ENCODE data around the gene SLC8B1. TPM values are rescaled to one million over a fixed set of nuclear protein-coding genes. Genes with fewer than 3 reads are reported as not detected.

The SLC8B1 gene
- total RNA-seq, 1 donor from 2014 or later, result 9.0 TPM

GRCh38 chr12:113271466-113271852, 63.5 kb downstream of the SLC8B1 start:
- Histone ChIP-seq H3K36me3 (ENCODE audit: control insufficient read depth, insufficient read depth, low read length) (peaks cover 5% of the 10 kb centered on the region), H3K27me3 (ENCODE audit: control insufficient read depth, insufficient read depth, low read length) (no peaks in the 10 kb centered on the region), H3K4me3 (ENCODE audit: low read depth, low read length) (no peak overlapping the region)
- no peak for TF ChIP-seq CTCF (IDR thresholded peaks at IDR 0.05; ENCODE audit: insufficient read depth, low read length, severe bottlenecking)
- DNase-seq (ENCODE audit: low read depth), result peak; percentile 69
- FAIRE-seq, result no peak

- Histone ChIP-seq H3K4me3 (ENCODE audit: low read depth, low read length) (no peak overlapping the region), H3K36me3 (ENCODE audit: control insufficient read depth, insufficient read depth, low read length) (peaks cover 11% of the 10 kb centered on the region), H3K27me3 (ENCODE audit: control insufficient read depth, insufficient read depth, low read length) (no peaks in the 10 kb centered on the region)
- FAIRE-seq, result no peak
- TF ChIP-seq CTCF (IDR thresholded peaks at IDR 0.05; ENCODE audit: insufficient read depth, low read length, severe bottlenecking), result no peak
- no peak for DNase-seq (ENCODE audit: low read depth)
Measured at GRCh38 chr12:113270709-113271009, 64.2 kb downstream of the SLC8B1 start.

- DNase-seq (ENCODE audit: low read depth) (no peak), FAIRE-seq (no peak)
- Histone ChIP-seq H3K36me3 (ENCODE audit: control insufficient read depth, insufficient read depth, low read length) (peaks cover 12% of the 10 kb centered on the region), H3K4me3 (ENCODE audit: low read depth, low read length) (no peak overlapping the region), H3K27me3 (ENCODE audit: control insufficient read depth, insufficient read depth, low read length) (no peaks in the 10 kb centered on the region)
- TF ChIP-seq CTCF (IDR thresholded peaks at IDR 0.05; ENCODE audit: insufficient read depth, low read length, severe bottlenecking), result no peak
Measured at GRCh38 chr12:113269257-113269943, 65.5 kb downstream of the SLC8B1 start.

- no peak overlapping the region for H3K4me3 ChIP-seq (ENCODE audit: low read depth, low read length)
- DNase-seq (ENCODE audit: low read depth) (no peak), FAIRE-seq (peak; percentile 94)
- no peaks in the 10 kb centered on the region for H3K27me3 ChIP-seq (ENCODE audit: control insufficient read depth, insufficient read depth, low read length)
- H3K36me3 ChIP-seq (ENCODE audit: control insufficient read depth, insufficient read depth, low read length), result peaks cover 12% of the 10 kb centered on the region
- no peak for TF ChIP-seq CTCF (IDR thresholded peaks at IDR 0.05; ENCODE audit: insufficient read depth, low read length, severe bottlenecking)
Measured at GRCh38 chr12:113268621-113269020, 66.3 kb downstream of the SLC8B1 start.

- no peaks in the 10 kb centered on the region for H3K27me3 ChIP-seq (ENCODE audit: control insufficient read depth, insufficient read depth, low read length)
- TF ChIP-seq CTCF (IDR thresholded peaks at IDR 0.05; ENCODE audit: insufficient read depth, low read length, severe bottlenecking), result no peak
- peak; percentile 47 for FAIRE-seq
- peaks cover 13% of the 10 kb centered on the region for H3K36me3 ChIP-seq (ENCODE audit: control insufficient read depth, insufficient read depth, low read length)
- no peak for DNase-seq (ENCODE audit: low read depth)
- H3K4me3 ChIP-seq (ENCODE audit: low read depth, low read length), result no peak overlapping the region
Measured at GRCh38 chr12:113268136-113268535, 66.8 kb downstream of the SLC8B1 start.

- H3K4me3 ChIP-seq (ENCODE audit: low read depth, low read length), result no peak overlapping the region
- H3K36me3 ChIP-seq (ENCODE audit: control insufficient read depth, insufficient read depth, low read length), result peaks cover 13% of the 10 kb centered on the region
- no peak for TF ChIP-seq CTCF (IDR thresholded peaks at IDR 0.05; ENCODE audit: insufficient read depth, low read length, severe bottlenecking)
- DNase-seq (ENCODE audit: low read depth), result peak; percentile 43
- peak; percentile 58 for FAIRE-seq
- H3K27me3 ChIP-seq (ENCODE audit: control insufficient read depth, insufficient read depth, low read length), result no peaks in the 10 kb centered on the region
Measured at GRCh38 chr12:113267621-113268020, 67.3 kb downstream of the SLC8B1 start.

Measured in bronchial epithelial cell (primary cell).